GM12801 (cell line): ENCODE results near the gene CYP27A1.

Experiments
- TF ChIP-seq, protein P1 (sequence below): IDR thresholded peaks from one replicate; pipeline ENCODE4 v1.5.1; 2011; ENCODE audit warnings: control low read depth; ENCODE audit not compliant: insufficient read length; ENCODE audit errors: extremely low read depth

Gene CYP27A1

GRCh38 chr2:218858671-218859555 lies 77.0 kb downstream of the CYP27A1 start:
- TF ChIP-seq, protein P1, sequence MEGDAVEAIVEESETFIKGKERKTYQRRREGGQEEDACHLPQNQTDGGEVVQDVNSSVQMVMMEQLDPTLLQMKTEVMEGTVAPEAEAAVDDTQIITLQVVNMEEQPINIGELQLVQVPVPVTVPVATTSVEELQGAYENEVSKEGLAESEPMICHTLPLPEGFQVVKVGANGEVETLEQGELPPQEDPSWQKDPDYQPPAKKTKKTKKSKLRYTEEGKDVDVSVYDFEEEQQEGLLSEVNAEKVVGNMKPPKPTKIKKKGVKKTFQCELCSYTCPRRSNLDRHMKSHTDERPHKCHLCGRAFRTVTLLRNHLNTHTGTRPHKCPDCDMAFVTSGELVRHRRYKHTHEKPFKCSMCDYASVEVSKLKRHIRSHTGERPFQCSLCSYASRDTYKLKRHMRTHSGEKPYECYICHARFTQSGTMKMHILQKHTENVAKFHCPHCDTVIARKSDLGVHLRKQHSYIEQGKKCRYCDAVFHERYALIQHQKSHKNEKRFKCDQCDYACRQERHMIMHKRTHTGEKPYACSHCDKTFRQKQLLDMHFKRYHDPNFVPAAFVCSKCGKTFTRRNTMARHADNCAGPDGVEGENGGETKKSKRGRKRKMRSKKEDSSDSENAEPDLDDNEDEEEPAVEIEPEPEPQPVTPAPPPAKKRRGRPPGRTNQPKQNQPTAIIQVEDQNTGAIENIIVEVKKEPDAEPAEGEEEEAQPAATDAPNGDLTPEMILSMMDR = no peak

- TF ChIP-seq, protein P1 = no peak
These were observed 77.6 kb downstream of the CYP27A1 start, which contains the start of gene WNT6 for GRCh38 chr2:218859556-218859987. WNT6 (plus strand) TSS chr2:218859805; CDS start chr2:218860038, 233 bp downstream.

- TF ChIP-seq, protein P1 = no peak
These were observed 78.3 kb downstream of the CYP27A1 start for GRCh38 chr2:218859988-218860831.

DNA sequence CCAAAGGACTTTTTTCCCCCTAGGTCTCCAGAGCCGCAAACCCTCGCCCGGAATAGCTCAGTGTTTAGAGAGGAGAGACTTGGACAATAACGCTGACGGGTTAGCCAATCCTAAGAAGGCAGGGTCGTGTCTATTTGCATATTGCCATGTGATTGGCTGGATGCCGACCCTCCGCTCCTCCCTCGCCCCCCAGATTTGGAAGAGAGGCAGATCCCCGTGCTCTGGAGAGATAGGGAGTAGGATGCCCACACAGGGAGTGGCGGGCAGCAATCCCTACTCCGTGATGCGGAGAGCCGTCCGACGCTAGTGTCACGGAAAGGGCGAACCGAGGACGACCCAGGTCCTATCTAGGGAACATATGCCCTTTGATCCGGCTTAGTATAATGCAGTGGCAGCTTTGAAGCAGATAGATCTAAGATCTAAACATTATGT lies 79.0 kb downstream of the CYP27A1 start:
- TF ChIP-seq, protein P1 = no peak

DNA sequence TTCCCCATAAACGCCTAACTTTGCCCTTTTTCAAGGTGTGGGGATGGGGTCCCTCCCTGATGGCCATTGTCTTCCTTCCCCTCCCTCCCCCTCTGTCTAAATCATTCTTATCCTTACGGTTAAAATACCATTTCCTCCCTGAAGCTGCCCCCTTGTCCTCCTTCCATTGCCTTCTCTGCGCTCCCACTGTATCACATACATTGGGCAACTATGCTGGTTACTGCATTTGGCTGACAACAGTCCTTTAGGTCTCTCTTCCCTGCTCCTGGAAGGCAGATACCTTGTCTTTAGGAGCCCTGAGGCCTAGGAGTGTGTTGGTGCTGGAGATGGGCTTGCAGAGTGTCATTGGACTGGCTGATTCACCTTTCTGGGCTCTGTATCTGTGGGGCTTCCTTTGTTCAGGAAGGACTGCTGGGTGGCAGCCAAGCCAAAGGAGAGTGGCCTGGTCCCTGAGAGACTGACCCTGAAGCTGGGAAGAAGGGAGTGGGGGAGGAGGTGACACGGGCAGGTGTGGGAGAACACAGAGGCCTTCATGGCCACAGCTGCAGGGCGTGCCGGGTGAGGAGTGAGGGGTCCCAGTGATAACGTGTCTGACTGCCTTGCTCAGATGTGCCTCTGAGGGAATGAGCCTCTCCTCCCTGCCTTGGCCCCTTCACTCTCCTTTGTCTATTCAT lies 79.8 kb downstream of the CYP27A1 start:
- TF ChIP-seq, protein P1 = no peak

DNA sequence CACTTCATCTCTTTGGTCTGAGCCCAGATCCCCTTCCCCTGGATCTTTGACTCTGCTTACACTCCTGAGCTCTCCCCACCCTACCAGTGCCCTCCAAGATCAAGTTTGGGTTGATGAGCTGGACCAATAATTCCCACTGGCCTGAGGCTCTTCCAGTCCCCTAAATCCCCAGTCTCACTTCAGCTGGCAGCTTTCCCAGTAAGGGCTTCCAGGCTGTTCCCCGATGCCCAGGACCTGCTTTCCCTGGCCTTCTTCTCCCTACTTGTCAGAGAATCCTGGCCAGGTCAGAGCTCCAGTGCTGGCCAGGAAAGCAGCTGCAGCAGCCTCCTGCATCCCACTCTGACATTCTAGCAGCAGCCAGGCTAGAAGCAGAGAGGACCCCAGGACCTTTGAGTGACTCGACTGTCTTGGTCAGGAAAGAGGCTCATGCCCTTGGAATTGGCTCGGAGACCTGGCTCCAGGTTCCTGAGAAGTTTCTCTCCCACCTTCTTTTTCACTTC lies 81.1 kb downstream of the CYP27A1 start:
- TF ChIP-seq, protein P1 = no peak
